ENCODE data around the gene MKRN2OS.

Gene MKRN2OS

GRCh38 chr3:12583280-12583679 lies 38.0 kb upstream of the MKRN2OS start:
- Histone ChIP-seq H3K4me2 (ENCODE audit: low read depth, low read length, poor library complexity, severe bottlenecking) (no peak overlapping the region), H3K27me3 (ENCODE audit: insufficient read depth, low read length, poor library complexity, severe bottlenecking) (no peaks in the 10 kb centered on the region), H3K79me2 (ENCODE audit: insufficient read depth, low read length) (no peaks in the 10 kb centered on the region), H2AFZ (ENCODE audit: low read length) (no peak overlapping the region), H4K20me1 (ENCODE audit: insufficient read depth, low read length, poor library complexity, severe bottlenecking) (no peaks in the 10 kb centered on the region), H3K9me2 (replicated peaks; ENCODE audit: low read depth, low read length) (no peaks in the 10 kb centered on the region), H3K4me3 (ENCODE audit: low read length, poor library complexity, severe bottlenecking) (no peak overlapping the region), H3F3A (ENCODE audit: low read depth) (no peaks in the 10 kb centered on the region), H3K9ac (ENCODE audit: low read depth, low read length, poor library complexity, severe bottlenecking) (no peak overlapping the region), H3K4me1 (ENCODE audit: insufficient read depth, low read length, poor library complexity, severe bottlenecking) (no peaks in the 10 kb centered on the region), H3K36me3 (ENCODE audit: insufficient read depth, low read length) (peaks cover 94% of the 10 kb centered on the region), H3K9me3 (ENCODE audit: insufficient read depth, low read depth, low read length) (no peaks in the 10 kb centered on the region)
- TF ChIP-seq CTCF (conservative IDR thresholded peaks at IDR 0.05; ENCODE audit: low read length) (no peak), EZH2phosphoT487 (IDR thresholded peaks at IDR 0.05; ENCODE audit: borderline replicate concordance) (no peak)

DNA sequence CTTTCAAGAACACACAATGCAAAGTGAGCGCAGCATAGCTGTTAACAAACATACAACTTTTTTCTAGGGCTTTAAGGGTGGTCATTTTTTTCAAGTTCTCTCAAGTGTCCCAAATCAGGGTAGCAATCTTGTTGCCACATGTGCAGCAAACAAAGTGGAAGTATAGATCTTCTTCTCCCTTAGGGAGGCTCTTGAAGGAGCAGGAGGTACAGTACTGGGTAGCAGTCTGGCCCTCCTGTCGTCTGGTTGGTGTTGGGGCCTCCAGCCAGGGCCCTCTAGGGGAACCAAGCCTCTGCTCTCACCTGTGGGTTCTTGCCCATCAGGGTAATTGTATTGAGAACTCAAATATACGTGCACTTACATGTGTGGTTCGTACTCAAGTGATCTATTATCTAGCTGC lies 37.4 kb upstream of the MKRN2OS start:
- H3K4me2 ChIP-seq (ENCODE audit: low read depth, low read length, poor library complexity, severe bottlenecking): no peak overlapping the region
- no peak overlapping the region for H3K9ac ChIP-seq (ENCODE audit: low read depth, low read length, poor library complexity, severe bottlenecking)
- H4K20me1 ChIP-seq (ENCODE audit: insufficient read depth, low read length, poor library complexity, severe bottlenecking): no peaks in the 10 kb centered on the region
- H3K27me3 ChIP-seq (ENCODE audit: insufficient read depth, low read length, poor library complexity, severe bottlenecking): no peaks in the 10 kb centered on the region
- H3K36me3 ChIP-seq (ENCODE audit: insufficient read depth, low read length): peaks cover 94% of the 10 kb centered on the region
- H3K4me3 ChIP-seq (ENCODE audit: low read length, poor library complexity, severe bottlenecking): no peak overlapping the region
- no peak for TF ChIP-seq CTCF (conservative IDR thresholded peaks at IDR 0.05; ENCODE audit: low read length)
- TF ChIP-seq EZH2phosphoT487 (IDR thresholded peaks at IDR 0.05; ENCODE audit: borderline replicate concordance): no peak
- no peaks in the 10 kb centered on the region for H3K4me1 ChIP-seq (ENCODE audit: insufficient read depth, low read length, poor library complexity, severe bottlenecking)
- no peaks in the 10 kb centered on the region for H3K9me3 ChIP-seq (ENCODE audit: insufficient read depth, low read depth, low read length)
- H3F3A ChIP-seq (ENCODE audit: low read depth): no peaks in the 10 kb centered on the region
- H2AFZ ChIP-seq (ENCODE audit: low read length): no peak overlapping the region
- H3K79me2 ChIP-seq (ENCODE audit: insufficient read depth, low read length): no peaks in the 10 kb centered on the region
- H3K9me2 ChIP-seq (replicated peaks; ENCODE audit: low read depth, low read length): no peaks in the 10 kb centered on the region

- no peaks in the 10 kb centered on the region for H3K79me2 ChIP-seq (ENCODE audit: insufficient read depth, low read length)
- TF ChIP-seq CTCF (conservative IDR thresholded peaks at IDR 0.05; ENCODE audit: low read length) (no peak), EZH2phosphoT487 (IDR thresholded peaks at IDR 0.05; ENCODE audit: borderline replicate concordance) (no peak)
- no peaks in the 10 kb centered on the region for H4K20me1 ChIP-seq (ENCODE audit: insufficient read depth, low read length, poor library complexity, severe bottlenecking)
- no peaks in the 10 kb centered on the region for H3K4me1 ChIP-seq (ENCODE audit: insufficient read depth, low read length, poor library complexity, severe bottlenecking)
- no peak overlapping the region for H3K9ac ChIP-seq (ENCODE audit: low read depth, low read length, poor library complexity, severe bottlenecking)
- H3K4me3 ChIP-seq (ENCODE audit: low read length, poor library complexity, severe bottlenecking): no peak overlapping the region
- no peak overlapping the region for H2AFZ ChIP-seq (ENCODE audit: low read length)
- H3F3A ChIP-seq (ENCODE audit: low read depth): no peaks in the 10 kb centered on the region
- peaks cover 95% of the 10 kb centered on the region for H3K36me3 ChIP-seq (ENCODE audit: insufficient read depth, low read length)
- H3K27me3 ChIP-seq (ENCODE audit: insufficient read depth, low read length, poor library complexity, severe bottlenecking): no peaks in the 10 kb centered on the region
- H3K9me3 ChIP-seq (ENCODE audit: insufficient read depth, low read depth, low read length): no peaks in the 10 kb centered on the region
- H3K4me2 ChIP-seq (ENCODE audit: low read depth, low read length, poor library complexity, severe bottlenecking): no peak overlapping the region
- H3K9me2 ChIP-seq (replicated peaks; ENCODE audit: low read depth, low read length): no peaks in the 10 kb centered on the region
Observed at GRCh38 chr3:12579905-12580304, 34.6 kb upstream of the MKRN2OS start.
